Gastrocnemius medialis (tissue), 4 donors: ENCODE results near the gene HCN1.

ENCODE experiments used
- POLR2A ChIP-seq, 2 donors: fragments of 450-650 bp; IDR thresholded peaks; one replicate each; pipeline ENCODE4 v1.6.1; 2017; ENCODE audit warnings: antibody characterized with exemption in 2 of 2, mild to moderate bottlenecking in 2 of 2, moderate library complexity in 2 of 2
- TF ChIP-seq, protein P1 (sequence below), 5 experiments: fragments of 450-650 bp in 3 of 5; fragments of 200-600 bp in 2 of 5; sonication (generic) in 2 of 5; IDR thresholded peaks in 4 of 5; conservative IDR thresholded peaks in 1 of 5; 1 replicate in 4 of 5; 2 replicates in 1 of 5; pipeline ENCODE4 v1.5.1; 2016 to 2019; ENCODE audit warnings: antibody characterized with exemption in 5 of 5, mild to moderate bottlenecking in 3 of 5, moderate library complexity in 3 of 5

DNA sequence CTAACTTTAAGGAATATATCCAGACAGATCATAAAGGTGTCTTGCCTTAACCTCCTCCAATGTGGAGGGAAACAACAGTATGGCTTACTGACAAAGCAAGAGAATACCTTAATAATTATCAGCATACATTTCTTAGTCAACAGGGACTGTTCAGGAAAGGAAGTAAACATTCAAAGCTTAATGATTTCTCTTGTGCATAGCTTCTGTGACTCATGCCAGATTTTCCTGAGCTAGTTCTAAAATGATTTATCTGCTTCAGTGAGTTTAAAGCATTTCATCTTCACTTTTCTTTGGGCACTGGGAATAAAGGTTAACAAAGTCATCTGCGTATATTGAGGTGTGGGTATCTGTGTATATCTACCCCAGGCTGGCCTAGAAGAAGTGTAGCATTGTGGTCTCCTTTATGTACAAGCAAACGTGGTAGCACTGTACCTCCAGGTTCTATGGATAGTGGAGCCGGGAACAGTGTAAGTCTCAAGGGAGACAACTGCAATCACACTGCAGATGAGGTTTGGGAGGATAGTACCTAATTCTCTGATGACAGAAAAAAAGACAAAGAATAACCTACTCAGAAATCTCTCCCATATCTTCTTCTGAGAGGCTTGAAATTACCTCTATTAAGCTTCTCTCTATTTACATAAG lies 284.1 kb downstream of the HCN1 start:
- TF ChIP-seq POLR2A (IDR thresholded peaks at IDR 0.05): no peak
- TF ChIP-seq, protein P1, sequence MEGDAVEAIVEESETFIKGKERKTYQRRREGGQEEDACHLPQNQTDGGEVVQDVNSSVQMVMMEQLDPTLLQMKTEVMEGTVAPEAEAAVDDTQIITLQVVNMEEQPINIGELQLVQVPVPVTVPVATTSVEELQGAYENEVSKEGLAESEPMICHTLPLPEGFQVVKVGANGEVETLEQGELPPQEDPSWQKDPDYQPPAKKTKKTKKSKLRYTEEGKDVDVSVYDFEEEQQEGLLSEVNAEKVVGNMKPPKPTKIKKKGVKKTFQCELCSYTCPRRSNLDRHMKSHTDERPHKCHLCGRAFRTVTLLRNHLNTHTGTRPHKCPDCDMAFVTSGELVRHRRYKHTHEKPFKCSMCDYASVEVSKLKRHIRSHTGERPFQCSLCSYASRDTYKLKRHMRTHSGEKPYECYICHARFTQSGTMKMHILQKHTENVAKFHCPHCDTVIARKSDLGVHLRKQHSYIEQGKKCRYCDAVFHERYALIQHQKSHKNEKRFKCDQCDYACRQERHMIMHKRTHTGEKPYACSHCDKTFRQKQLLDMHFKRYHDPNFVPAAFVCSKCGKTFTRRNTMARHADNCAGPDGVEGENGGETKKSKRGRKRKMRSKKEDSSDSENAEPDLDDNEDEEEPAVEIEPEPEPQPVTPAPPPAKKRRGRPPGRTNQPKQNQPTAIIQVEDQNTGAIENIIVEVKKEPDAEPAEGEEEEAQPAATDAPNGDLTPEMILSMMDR (IDR thresholded peaks at IDR 0.05 in 4 of 5, conservative IDR thresholded peaks at IDR 0.05 in 1 of 5): no peak
